H9 (cell line): ENCODE results near the gene AHSG. TPM values are rescaled to one million over a fixed set of nuclear protein-coding genes. Genes with fewer than 3 reads are reported as not detected.

Source experiments
- DNase-seq: peaks from one replicate; pipeline ENCODE4 v3.0.0-alpha.2; 2017
- H2AFZ ChIP-seq: one replicate; pipeline ENCODE4 v1.6.1; 2013; ENCODE audit warnings: mild to moderate bottlenecking, low read length, control low read depth, moderate library complexity
- H2AK5ac ChIP-seq: 2 replicates; pipeline ENCODE4 v1.6.1; 2013; ENCODE audit warnings: low read length, control low read depth, mixed read lengths; ENCODE audit not compliant: insufficient read length
- H2BK120ac ChIP-seq: one replicate; pipeline ENCODE4 v1.6.1; 2013; ENCODE audit warnings: low read depth, mild to moderate bottlenecking, low read length, control low read depth, inconsistent platforms; ENCODE audit not compliant: poor library complexity, severe bottlenecking
- H2BK12ac ChIP-seq: 2 replicates; pipeline ENCODE4 v1.6.1; 2013; ENCODE audit warnings: low read length, control low read depth, mixed read lengths, low read depth; ENCODE audit not compliant: insufficient read length
- H2BK15ac ChIP-seq: 2 replicates; pipeline ENCODE4 v1.6.1; 2013; ENCODE audit warnings: low read depth, low read length, control low read depth
- H2BK20ac ChIP-seq: one replicate; pipeline ENCODE4 v1.6.1; 2013; ENCODE audit warnings: low read depth, mild to moderate bottlenecking, low read length, control low read depth, inconsistent platforms; ENCODE audit not compliant: poor library complexity, severe bottlenecking
- H2BK5ac ChIP-seq: 2 replicates; pipeline ENCODE4 v1.6.1; 2013; ENCODE audit warnings: low read length, control low read depth, mixed read lengths; ENCODE audit not compliant: insufficient read length
- H3K14ac ChIP-seq: 2 replicates; pipeline ENCODE4 v1.6.1; 2013; ENCODE audit warnings: low read length, control low read depth; ENCODE audit not compliant: insufficient read depth
- H3K18ac ChIP-seq: 2 replicates; pipeline ENCODE4 v1.6.1; 2013; ENCODE audit warnings: low read depth, mild to moderate bottlenecking, mixed read lengths, low read length, control low read depth; ENCODE audit not compliant: insufficient read length
- H3K23ac ChIP-seq: 2 replicates; pipeline ENCODE4 v1.6.1; 2013; ENCODE audit warnings: low read length, control low read depth, mixed read lengths, low read depth; ENCODE audit not compliant: insufficient read length
- H3K23me2 ChIP-seq: 2 replicates; pipeline ENCODE4 v1.6.1; 2013; ENCODE audit warnings: low read depth, mild to moderate bottlenecking, mixed read lengths, low read length, control low read depth; ENCODE audit not compliant: insufficient read length, poor library complexity, severe bottlenecking
- H3K27ac ChIP-seq: 2 replicates; pipeline ENCODE4 v1.5.1; 2013; ENCODE audit warnings: low read length, control low read depth, mixed read lengths, low read depth; ENCODE audit not compliant: insufficient read length
- H3K27me3 ChIP-seq: 2 replicates; pipeline ENCODE4 v1.6.1; 2013; ENCODE audit warnings: low read length, control low read depth, inconsistent platforms; ENCODE audit not compliant: insufficient read depth
- H3K4ac ChIP-seq: 2 replicates; pipeline ENCODE4 v1.6.1; 2013; ENCODE audit warnings: low read depth, mild to moderate bottlenecking, control low read depth, inconsistent platforms, low read length, moderate library complexity
- H3K4me1 ChIP-seq: 2 replicates; pipeline ENCODE4 v1.6.1; 2013; ENCODE audit warnings: low read length, control low read depth, inconsistent platforms; ENCODE audit not compliant: insufficient read depth
- H3K4me2 ChIP-seq: 2 replicates; pipeline ENCODE4 v1.6.1; 2013; ENCODE audit warnings: low read length, control low read depth, mixed read lengths; ENCODE audit not compliant: insufficient read length, insufficient read depth
- H3K56ac ChIP-seq: 2 replicates; pipeline ENCODE4 v1.6.1; 2013; ENCODE audit warnings: low read depth, mild to moderate bottlenecking, mixed read lengths, low read length, control low read depth; ENCODE audit not compliant: insufficient read length
- H3K79me1 ChIP-seq: 2 replicates; pipeline ENCODE4 v1.6.1; 2013; ENCODE audit warnings: low read depth, mild to moderate bottlenecking, moderate library complexity, low read length, control low read depth, inconsistent platforms; ENCODE audit not compliant: insufficient read depth, poor library complexity, severe bottlenecking
- H3K79me2 ChIP-seq: 2 replicates; pipeline ENCODE4 v1.6.1; 2013; ENCODE audit warnings: low read length, control low read depth, inconsistent platforms; ENCODE audit not compliant: insufficient read depth
- H3K9ac ChIP-seq: 2 replicates; pipeline ENCODE4 v1.6.1; 2013; ENCODE audit warnings: low read length, control low read depth, mixed read lengths; ENCODE audit not compliant: insufficient read length; ENCODE audit errors: extremely low read depth
- H3K9me3 ChIP-seq: one replicate; pipeline ENCODE4 v1.6.1; 2013; ENCODE audit warnings: low read depth, low read length, inconsistent platforms; ENCODE audit not compliant: control insufficient read depth
- H3T11ph ChIP-seq: one replicate; pipeline ENCODE4 v1.6.1; 2013; ENCODE audit warnings: mild to moderate bottlenecking, low read length, control low read depth, inconsistent platforms
- H4K20me1 ChIP-seq: one replicate; pipeline ENCODE4 v1.6.1; 2013; ENCODE audit not compliant: control insufficient read depth, insufficient read length, insufficient read depth
- H4K5ac ChIP-seq: 2 replicates; pipeline ENCODE4 v1.6.1; 2013; ENCODE audit warnings: low read depth, mild to moderate bottlenecking, mixed read lengths, low read length, control low read depth; ENCODE audit not compliant: insufficient read length
- H4K8ac ChIP-seq: replicated peaks from 2 replicates; pipeline ENCODE4 v1.6.1; 2013; ENCODE audit warnings: low read length, control low read depth, mixed read lengths, low read depth; ENCODE audit not compliant: insufficient read length
- H4K91ac ChIP-seq: 2 replicates; pipeline ENCODE4 v1.6.1; 2013; ENCODE audit warnings: low read depth, mild to moderate bottlenecking, moderate library complexity, mixed read lengths, low read length, control low read depth; ENCODE audit not compliant: insufficient read length
- H3K27ac Mint-ChIP-seq, 3 experiments: 2 replicates in 2 of 3; 3 replicates in 1 of 3; pipeline ENCODE4 v1.8.0; 2020 to 2021; ENCODE audit warnings: mixed read lengths in 3 of 3, mild to moderate bottlenecking in 1 of 3, moderate library complexity in 1 of 3
- H3K27me3 Mint-ChIP-seq: 2 replicates; pipeline ENCODE4 v1.8.0; 2021; ENCODE audit warnings: low read depth, mild to moderate bottlenecking, moderate library complexity, mixed read lengths
- H3K36me3 Mint-ChIP-seq, 3 experiments: 2 replicates in 2 of 3; 3 replicates in 1 of 3; pipeline ENCODE4 v1.8.0; 2020 to 2021; ENCODE audit warnings: low read depth in 3 of 3, mixed read lengths in 3 of 3; ENCODE audit not compliant: insufficient read depth in 1 of 3
- H3K4me1 Mint-ChIP-seq, 2 experiments: 2 replicates each; pipeline ENCODE4 v1.8.0; 2020; ENCODE audit warnings: mixed read lengths in 2 of 2
- H3K4me3 Mint-ChIP-seq, 2 experiments: 2 replicates in 1 of 2; 3 replicates in 1 of 2; pipeline ENCODE4 v1.8.0; 2020 to 2021; ENCODE audit warnings: mild to moderate bottlenecking in 2 of 2, mixed read lengths in 2 of 2, moderate library complexity in 1 of 2
- H3K9me3 Mint-ChIP-seq, 2 experiments: 2 replicates in 1 of 2; 3 replicates in 1 of 2; pipeline ENCODE4 v1.8.0; 2020; ENCODE audit warnings: mild to moderate bottlenecking in 2 of 2, mixed read lengths in 2 of 2, moderate library complexity in 1 of 2
- WGBS: extraction: QIAGEN DNeasy Blood & Tissue Kit; methylation state at CpG from one replicate; pipeline ENCODE4 v1.1.7; 2013; ENCODE audit warnings: missing lambda C conversion rate, low lambda C conversion rate, mixed read lengths; ENCODE audit not compliant: insufficient read length; ENCODE audit errors: extremely low coverage; 5-methylcytosine and 5-hydroxymethylcytosine counted together
- total RNA-seq: library from RNA; stranded (reverse); gene quantifications from 2 replicates; pipeline ENCODE4 v1.2.1, GENCODE V29; 2021
- TF ChIP-seq, protein P1 (sequence below): fragments of 200-600 bp; sonication (generic); conservative IDR thresholded peaks from 3 replicates; pipeline ENCODE4 v1.8.0; 2021; ENCODE audit warnings: antibody characterized with exemption, mild to moderate bottlenecking

The AHSG gene
- total RNA-seq, 1 experiment from 2014 or later, result not detected

GRCh38 chr3:186644683-186645082, 31.8 kb downstream of the AHSG start:
- Histone ChIP-seq H2BK120ac (no peak overlapping the region), H3K9me3 (no peaks in the 10 kb centered on the region), H3K9ac (no peak overlapping the region), H3K4me2 (no peak overlapping the region), H3K23ac (no peak overlapping the region), H2BK20ac (no peak overlapping the region), H3K27me3 (no peaks in the 10 kb centered on the region), H4K8ac (no peak overlapping the region), H3T11ph (no peak overlapping the region), H4K20me1 (no peaks in the 10 kb centered on the region), H4K91ac (no peak overlapping the region), H3K14ac (no peak overlapping the region), H3K23me2 (no peaks in the 10 kb centered on the region), H2BK5ac (no peak overlapping the region), H2BK15ac (no peak overlapping the region), H2AK5ac (no peak overlapping the region), H2BK12ac (no peak overlapping the region), H3K56ac (no peak overlapping the region), H3K79me2 (no peaks in the 10 kb centered on the region), H3K4ac (no peak overlapping the region), H4K5ac (no peak overlapping the region), H3K79me1 (no peaks in the 10 kb centered on the region), H3K18ac (no peak overlapping the region), H3K27ac (no peak overlapping the region), H3K4me1 (peaks cover 7% of the 10 kb centered on the region; the same call in 1 of the 2 replicates), H2AFZ (no peak overlapping the region)
- Mint-ChIP-seq H3K27ac (no peak overlapping the region), H3K27me3 (peaks cover 2% of the 10 kb centered on the region; the same call in 1 of the 2 replicates), H3K4me1 (peaks cover 20 to 26% of the 10 kb centered on the region in 2 experiments), H3K4me3 (no peak overlapping the region), H3K36me3 (no peaks in the 10 kb centered on the region), H3K9me3 (no peaks in the 10 kb centered on the region)
- TF ChIP-seq, protein P1, sequence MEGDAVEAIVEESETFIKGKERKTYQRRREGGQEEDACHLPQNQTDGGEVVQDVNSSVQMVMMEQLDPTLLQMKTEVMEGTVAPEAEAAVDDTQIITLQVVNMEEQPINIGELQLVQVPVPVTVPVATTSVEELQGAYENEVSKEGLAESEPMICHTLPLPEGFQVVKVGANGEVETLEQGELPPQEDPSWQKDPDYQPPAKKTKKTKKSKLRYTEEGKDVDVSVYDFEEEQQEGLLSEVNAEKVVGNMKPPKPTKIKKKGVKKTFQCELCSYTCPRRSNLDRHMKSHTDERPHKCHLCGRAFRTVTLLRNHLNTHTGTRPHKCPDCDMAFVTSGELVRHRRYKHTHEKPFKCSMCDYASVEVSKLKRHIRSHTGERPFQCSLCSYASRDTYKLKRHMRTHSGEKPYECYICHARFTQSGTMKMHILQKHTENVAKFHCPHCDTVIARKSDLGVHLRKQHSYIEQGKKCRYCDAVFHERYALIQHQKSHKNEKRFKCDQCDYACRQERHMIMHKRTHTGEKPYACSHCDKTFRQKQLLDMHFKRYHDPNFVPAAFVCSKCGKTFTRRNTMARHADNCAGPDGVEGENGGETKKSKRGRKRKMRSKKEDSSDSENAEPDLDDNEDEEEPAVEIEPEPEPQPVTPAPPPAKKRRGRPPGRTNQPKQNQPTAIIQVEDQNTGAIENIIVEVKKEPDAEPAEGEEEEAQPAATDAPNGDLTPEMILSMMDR, result no peak
- no CpG with 5 or more reads among the region's 3 CpGs for WGBS
- no peak for DNase-seq
